Ectodermal cell (in vitro differentiated cells): Measurements from ENCODE around the gene SMCHD1.

Experiments used
- H3K27ac ChIP-seq: 2 replicates; pipeline ENCODE4 v1.7.0; 2013; ENCODE audit warnings: mild to moderate bottlenecking, low read depth, low read length; ENCODE audit not compliant: insufficient read depth, poor library complexity, severe bottlenecking
- H3K27me3 ChIP-seq: 2 replicates; pipeline ENCODE4 v1.7.0; 2013; ENCODE audit warnings: mild to moderate bottlenecking, low read length; ENCODE audit not compliant: insufficient read depth, control insufficient read depth, poor library complexity, severe bottlenecking
- H3K36me3 ChIP-seq: one replicate; pipeline ENCODE4 v1.7.0; 2013; ENCODE audit warnings: low read length; ENCODE audit not compliant: control insufficient read depth, insufficient read depth
- H3K4me1 ChIP-seq: one replicate; pipeline ENCODE4 v1.7.0; 2013; ENCODE audit warnings: low read length; ENCODE audit not compliant: control insufficient read depth, insufficient read depth
- H3K4me3 ChIP-seq: 2 replicates; pipeline ENCODE4 v1.7.0; 2013; ENCODE audit warnings: low read depth, low read length, control low read depth; ENCODE audit not compliant: insufficient read depth
- H3K9me3 ChIP-seq: 2 replicates; pipeline ENCODE4 v1.7.0; 2013; ENCODE audit warnings: mild to moderate bottlenecking, low read length, moderate library complexity; ENCODE audit not compliant: control insufficient read depth
- WGBS, 2 experiments: methylation state at CpG; one replicate each; pipeline ENCODE4 v1.1.7; 2013; ENCODE audit warnings: missing lambda C conversion rate in 2 of 2; 5-methylcytosine and 5-hydroxymethylcytosine counted together

Gene SMCHD1

GRCh38 chr18:2635586-2635985, 19.9 kb upstream of the SMCHD1 start:
- Histone ChIP-seq H3K27me3 (no peaks in the 10 kb centered on the region), H3K4me1 (no peaks in the 10 kb centered on the region), H3K27ac (no peak overlapping the region), H3K9me3 (no peaks in the 10 kb centered on the region), H3K36me3 (no peaks in the 10 kb centered on the region), H3K4me3 (no peak overlapping the region)
- 89 to 100% methylated on average over 1 of the region's 1 CpG for WGBS, 2 experiments

GRCh38 chr18:2636126-2636631, 19.3 kb upstream of the SMCHD1 start:
- H3K27ac ChIP-seq, result no peak overlapping the region
- no peaks in the 10 kb centered on the region for H3K36me3 ChIP-seq
- no peaks in the 10 kb centered on the region for H3K4me1 ChIP-seq
- H3K9me3 ChIP-seq, result no peaks in the 10 kb centered on the region
- no peak overlapping the region for H3K4me3 ChIP-seq
- WGBS, 2 experiments, result 94 to 96% methylated on average over 9 of the region's 9 CpGs
- no peaks in the 10 kb centered on the region for H3K27me3 ChIP-seq

DNA sequence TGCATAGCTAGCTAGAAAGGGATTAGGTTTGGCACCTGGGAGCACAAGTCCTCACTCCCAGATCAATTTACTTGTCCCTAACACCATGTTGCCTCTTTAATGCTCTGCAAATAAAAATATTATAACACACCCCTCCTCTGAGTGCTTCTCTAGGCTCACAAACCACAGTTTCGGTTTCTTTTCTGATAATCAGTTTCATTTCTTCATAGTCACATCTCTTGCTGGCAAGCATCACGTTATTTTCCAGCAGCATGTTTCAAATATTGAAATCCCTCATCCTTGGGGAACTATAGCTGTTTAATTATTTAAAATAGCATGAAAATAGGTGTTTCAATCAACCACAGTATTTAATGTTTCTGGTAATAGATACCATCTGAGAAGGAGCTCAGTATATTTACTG, 13.9 kb upstream of the SMCHD1 start:
- H3K4me1 ChIP-seq, result no peaks in the 10 kb centered on the region
- H3K27ac ChIP-seq, result no peak overlapping the region
- no peaks in the 10 kb centered on the region for H3K27me3 ChIP-seq
- no peak overlapping the region for H3K4me3 ChIP-seq
- 93 to 100% methylated on average over 2 of the region's 2 CpGs for WGBS, 2 experiments
- no peaks in the 10 kb centered on the region for H3K36me3 ChIP-seq
- H3K9me3 ChIP-seq, result no peaks in the 10 kb centered on the region

DNA sequence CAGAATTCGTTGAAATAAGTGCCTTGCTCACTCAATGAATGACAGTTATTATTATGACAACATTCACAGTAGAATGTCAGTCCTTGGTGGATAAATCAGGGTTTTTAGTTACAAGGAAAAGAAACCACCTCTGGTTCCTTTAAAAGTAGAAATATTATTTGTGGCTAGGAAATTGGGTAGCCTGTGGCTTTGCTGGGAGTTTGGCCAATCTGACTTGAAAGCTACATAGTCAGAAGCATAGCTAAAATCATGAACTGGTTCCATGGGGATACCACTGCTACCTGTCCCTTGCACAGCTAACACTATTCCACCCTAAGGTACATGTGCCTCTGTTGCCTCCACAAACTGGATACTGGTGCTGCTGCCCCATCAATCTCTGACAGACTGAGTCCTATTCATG, 12.8 kb upstream of the SMCHD1 start:
- H3K4me3 ChIP-seq, result no peak overlapping the region
- no peaks in the 10 kb centered on the region for H3K27me3 ChIP-seq
- WGBS, 2 experiments, result 100% methylated on average over 1 of the region's 1 CpG
- no peaks in the 10 kb centered on the region for H3K9me3 ChIP-seq
- H3K36me3 ChIP-seq, result no peaks in the 10 kb centered on the region
- H3K27ac ChIP-seq, result no peak overlapping the region
- no peaks in the 10 kb centered on the region for H3K4me1 ChIP-seq

GRCh38 chr18:2644535-2644934, 11.0 kb upstream of the SMCHD1 start:
- Histone ChIP-seq H3K9me3 (no peaks in the 10 kb centered on the region), H3K27ac (no peak overlapping the region), H3K4me3 (no peak overlapping the region), H3K36me3 (no peaks in the 10 kb centered on the region), H3K27me3 (no peaks in the 10 kb centered on the region), H3K4me1 (no peaks in the 10 kb centered on the region)
- 95 to 96% methylated on average over 1 of the region's 1 CpG for WGBS, 2 experiments

DNA sequence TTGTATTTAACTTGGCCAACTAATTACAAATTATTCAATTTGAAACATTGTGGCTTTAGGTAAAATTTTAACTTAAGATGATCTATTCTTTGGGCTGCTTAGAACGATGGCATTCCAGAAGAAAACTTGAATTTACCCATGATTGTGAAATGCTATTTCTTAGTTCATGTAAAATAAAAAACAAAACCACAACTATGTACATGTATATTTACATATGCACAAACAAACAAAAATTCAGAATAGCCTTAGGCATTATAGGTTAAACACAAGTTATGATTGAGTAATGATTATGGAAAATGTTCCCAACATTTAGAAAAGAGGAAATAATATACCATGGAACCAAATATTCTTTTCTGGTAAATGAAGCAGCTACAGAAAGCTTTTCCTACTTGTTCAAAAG, 3.5 kb upstream of the SMCHD1 start:
- Histone ChIP-seq H3K36me3 (no peaks in the 10 kb centered on the region), H3K9me3 (no peaks in the 10 kb centered on the region), H3K27me3 (peaks cover 22% of the 10 kb centered on the region), H3K4me3 (no peak overlapping the region), H3K4me1 (no peaks in the 10 kb centered on the region), H3K27ac (no peak overlapping the region)
- WGBS, 2 experiments, result 100% methylated on average over 1 of the region's 1 CpG; no CpG with 5 or more reads in 1 of the 2 experiments

GRCh38 chr18:2653467-2653866, 2.1 kb upstream of the SMCHD1 start:
- H3K4me3 ChIP-seq, result no peak overlapping the region
- no peaks in the 10 kb centered on the region for H3K9me3 ChIP-seq
- WGBS, 2 experiments, result 58 to 63% methylated on average over 3 of the region's 4 CpGs
- no peak overlapping the region for H3K27ac ChIP-seq
- H3K36me3 ChIP-seq, result no peaks in the 10 kb centered on the region
- H3K27me3 ChIP-seq, result peaks cover 22% of the 10 kb centered on the region
- H3K4me1 ChIP-seq, result peaks cover 4% of the 10 kb centered on the region

DNA sequence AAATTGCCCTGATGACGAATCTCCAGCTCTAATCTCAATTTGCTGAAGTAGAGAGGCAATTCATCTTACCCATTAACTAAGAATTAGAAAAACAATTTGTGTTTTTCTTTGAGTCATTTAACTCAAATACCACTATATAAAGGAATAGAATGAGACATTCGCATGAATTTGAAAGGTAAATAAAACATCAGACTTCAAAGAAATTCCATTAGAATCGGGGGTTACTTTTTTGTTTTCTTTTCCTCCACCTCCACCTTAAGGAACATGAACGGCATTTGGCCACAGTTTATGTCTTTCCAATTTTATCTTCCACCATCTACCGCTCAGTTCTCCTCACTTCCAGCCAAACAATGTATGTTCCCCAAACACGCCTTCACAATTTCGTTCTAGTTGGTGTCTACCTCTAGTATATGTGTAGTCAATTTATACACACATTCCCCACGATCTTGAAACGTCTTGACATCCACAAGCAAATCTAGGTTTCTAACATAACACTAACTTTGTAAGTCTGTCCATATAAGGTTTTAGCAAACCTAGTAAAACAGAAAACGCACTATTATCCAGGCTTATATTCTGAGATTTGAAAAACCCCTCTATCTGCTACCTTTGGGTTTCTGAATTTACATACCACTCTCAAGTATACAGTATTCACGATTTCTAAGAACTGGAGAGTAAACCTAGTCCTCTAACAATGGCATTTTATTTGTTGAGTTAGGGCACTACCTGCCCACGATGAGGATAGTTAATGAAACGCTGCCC, 1.2 kb upstream of the SMCHD1 start:
- peak overlapping the region; percentile 95 for H3K4me3 ChIP-seq
- WGBS, 2 experiments, result 17 to 19% methylated on average over 11 to 13 of the region's 13 CpGs
- peaks cover 22% of the 10 kb centered on the region for H3K27me3 ChIP-seq
- H3K9me3 ChIP-seq, result no peaks in the 10 kb centered on the region
- no peaks in the 10 kb centered on the region for H3K36me3 ChIP-seq
- H3K27ac ChIP-seq, result no peak overlapping the region
- H3K4me1 ChIP-seq, result peaks cover 4% of the 10 kb centered on the region

GRCh38 chr18:2654928-2655177, 673 bp upstream of the SMCHD1 start:
- Histone ChIP-seq H3K36me3 (no peaks in the 10 kb centered on the region), H3K4me1 (peaks cover 4% of the 10 kb centered on the region), H3K27ac (peak overlapping the region; percentile 86), H3K27me3 (peaks cover 22% of the 10 kb centered on the region), H3K4me3 (peak overlapping the region; percentile 95), H3K9me3 (no peaks in the 10 kb centered on the region)
- WGBS, 2 experiments, result 1% methylated on average over 22 of the region's 22 CpGs

- Histone ChIP-seq H3K36me3 (no peaks in the 10 kb centered on the region), H3K4me3 (peak overlapping the region; percentile 95), H3K9me3 (no peaks in the 10 kb centered on the region), H3K27me3 (peaks cover 22% of the 10 kb centered on the region), H3K27ac (peak overlapping the region; percentile 83), H3K4me1 (peaks cover 4% of the 10 kb centered on the region)
- WGBS, 2 experiments, result 0% methylated on average over 37 of the region's 37 CpGs
Measured at GRCh38 chr18:2655954-2656236, 369 bp downstream of the SMCHD1 start.
